T-cell (primary cell): ENCODE results near the gene NDUFB5. TPM values are rescaled to one million over a fixed set of nuclear protein-coding genes. Genes with fewer than 3 reads are reported as not detected.

Experiments used
- ATAC-seq, 4 experiments: fragments of 200-7000 bp in 3 of 4; fragments of 150-1000 bp in 1 of 4; cut with Tn5 transposase; replicated peaks in 1 of 4; 1 replicate in 3 of 4; 2 replicates in 1 of 4; pipeline ENCODE4 v1.10.0; 2021; ENCODE audit warnings: moderate library complexity in 3 of 4, mild to moderate bottlenecking in 2 of 4, moderate number of reproducible peaks in 1 of 4
- CTCF ChIA-PET, 2 donors: fragments of 300-600 bp; sonication (Branson Sonifier 250); formaldehyde crosslinking; loops; one replicate each; lab custom pipeline; 2022; ENCODE audit warnings: antibody characterized with exemption in 2 of 2; lab: Charles Lee
- POLR2A ChIA-PET, 2 donors: fragments of 300-600 bp; sonication (Branson Sonifier 250); formaldehyde crosslinking; loops; one replicate each; lab custom pipeline; 2022; ENCODE audit warnings: antibody characterized with exemption in 2 of 2; lab: Charles Lee
- DNase-seq, 35 experiments: peaks; one replicate each; pipeline versions ENCODE4 v3.0.0 to v3.0.0-alpha.2; 2013 to 2023
- H3K27ac ChIP-seq: one replicate; pipeline ENCODE4 v1.5.1; 2013; ENCODE audit warnings: low read length
- H3K27me3 ChIP-seq, 2 experiments: replicated peaks in 1 of 2; 1 replicate in 1 of 2; 2 replicates in 1 of 2; pipeline versions ENCODE4 v1.6.1 to v1.7.0; 2013; ENCODE audit warnings: low read length in 1 of 2, mixed read lengths in 1 of 2; ENCODE audit not compliant: control insufficient read depth in 2 of 2, insufficient read depth in 2 of 2; ENCODE audit errors: extremely low read depth in 1 of 2
- H3K36me3 ChIP-seq, 2 donors: 1 replicate in 1 of 2; 2 replicates in 1 of 2; pipeline versions ENCODE4 v1.6.1 to v1.7.0; 2013; ENCODE audit warnings: low read length in 1 of 2; ENCODE audit not compliant: control insufficient read depth in 2 of 2, insufficient read depth in 1 of 2; ENCODE audit errors: extremely low read depth in 1 of 2
- H3K4me1 ChIP-seq, 2 experiments: 1 replicate in 1 of 2; 2 replicates in 1 of 2; pipeline versions ENCODE4 v1.6.1 to v1.7.0; 2013; ENCODE audit warnings: low read length in 2 of 2, mixed read lengths in 1 of 2; ENCODE audit not compliant: insufficient read depth in 2 of 2, control insufficient read depth in 1 of 2; ENCODE audit errors: extremely low read depth in 1 of 2
- H3K4me3 ChIP-seq, 2 donors: 1 replicate in 1 of 2; 2 replicates in 1 of 2; pipeline versions ENCODE4 v1.5.1 to v1.7.0; 2013; ENCODE audit warnings: mild to moderate bottlenecking in 2 of 2, low read length in 1 of 2, moderate library complexity in 1 of 2; ENCODE audit not compliant: control insufficient read depth in 1 of 2; ENCODE audit errors: extremely low read depth in 1 of 2
- H3K9me3 ChIP-seq: 2 replicates; pipeline ENCODE4 v1.7.0; 2013
- H3K27ac Mint-ChIP-seq, 2 donors: one replicate each; pipeline ENCODE4 v1.8.0; 2020 to 2021; ENCODE audit warnings: mild to moderate bottlenecking in 2 of 2, mixed read lengths in 2 of 2
- H3K27me3 Mint-ChIP-seq, 2 donors: one replicate each; pipeline ENCODE4 v1.8.0; 2021 to 2022; ENCODE audit warnings: mixed read lengths in 2 of 2
- H3K36me3 Mint-ChIP-seq: one replicate; pipeline ENCODE4 v1.8.0; 2021; ENCODE audit warnings: mixed read lengths
- H3K4me1 Mint-ChIP-seq, 3 donors: one replicate each; pipeline ENCODE4 v1.8.0; 2020 to 2022; ENCODE audit warnings: mixed read lengths in 3 of 3, mild to moderate bottlenecking in 1 of 3
- H3K4me3 Mint-ChIP-seq, 3 donors: one replicate each; pipeline ENCODE4 v1.8.0; 2020 to 2022; ENCODE audit warnings: mild to moderate bottlenecking in 3 of 3, mixed read lengths in 3 of 3, moderate library complexity in 3 of 3
- H3K9me3 Mint-ChIP-seq, 3 donors: one replicate each; pipeline ENCODE4 v1.8.0; 2020 to 2022; ENCODE audit warnings: mixed read lengths in 3 of 3
- WGBS: methylation state at CpG from one replicate; pipeline ENCODE4 v1.1.5; 2013; ENCODE audit warnings: missing lambda C conversion rate; ENCODE audit not compliant: insufficient coverage; 5-methylcytosine and 5-hydroxymethylcytosine counted together
- total RNA-seq, 35 experiments: library from RNA in 6 of 35; stranded (reverse) in 6 of 35; fragments of 120-200 nt in 1 of 35; gene quantifications; one replicate each; pipeline versions ENCODE4 v1.2.1 to v1.2.4 and lab custom pipeline; 2013 to 2026

NDUFB5 gene
- total RNA-seq, 5 donors from 2014 or later (not counting 1 experiment from before 2014, with no cell fraction given) = 25.6 to 56.1 (median 49.7) TPM

DNA sequence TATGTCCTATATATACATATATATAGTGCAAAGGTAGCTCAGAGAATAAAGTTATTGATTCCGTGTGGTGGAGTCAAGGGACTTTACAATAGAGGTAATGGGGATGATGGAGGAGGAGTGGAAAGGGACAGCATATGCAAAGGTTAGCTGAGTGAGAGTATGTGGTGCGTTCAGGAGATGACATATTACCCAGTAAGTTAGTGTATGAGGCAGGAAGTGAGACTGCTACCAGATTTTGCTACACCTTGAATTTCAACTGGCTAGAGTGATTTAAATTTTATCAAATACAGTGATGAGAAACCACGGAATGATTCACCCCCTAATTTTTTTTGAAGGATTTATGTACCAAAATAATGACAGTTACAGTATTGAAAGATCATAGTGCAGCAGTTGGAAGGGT lies 39.1 kb upstream of the NDUFB5 start:
- Mint-ChIP-seq H3K36me3 (peaks cover 9% of the 10 kb centered on the region), H3K4me1 (peaks cover 26 to 40% (median 39%) of the 10 kb centered on the region in 3 donors), H3K4me3 (peak overlapping the region in 1 of 3 donors; percentile 13), H3K27ac (peak overlapping the region; percentile 25 to 59), H3K27me3 (peaks cover 0 to 1% of the 10 kb centered on the region in 2 donors), H3K9me3 (no peaks in the 10 kb centered on the region)
- ATAC-seq (no peak), DNase-seq (no peak)
- H3K27me3 ChIP-seq = no peaks in the 10 kb centered on the region
- 43% methylated on average over 2 of the region's 3 CpGs for WGBS
- peaks cover 0 to 8% of the 10 kb centered on the region in 2 donors for H3K36me3 ChIP-seq
- no peak overlapping the region for H3K27ac ChIP-seq
- H3K4me3 ChIP-seq = no peak overlapping the region
- H3K4me1 ChIP-seq = peaks cover 11 to 26% of the 10 kb centered on the region in 2 experiments
- no peaks in the 10 kb centered on the region for H3K9me3 ChIP-seq
- POLR2A ChIA-PET = no interaction called here
- CTCF ChIA-PET = interaction anchor here in 1 of 2 donors (0.7 to 1.3 kb wide), 2 partner anchors 13 to 33 kb away, joined by 3 read pairs; no protein-coding TSS in a partner anchor

GRCh38 chr3:179580992-179581391 lies 23.6 kb upstream of the NDUFB5 start:
- Histone ChIP-seq H3K36me3 (peaks cover 6 to 78% of the 10 kb centered on the region in 2 donors), H3K27me3 (no peaks in the 10 kb centered on the region), H3K27ac (no peak overlapping the region), H3K4me1 (no peaks in the 10 kb centered on the region), H3K9me3 (no peaks in the 10 kb centered on the region), H3K4me3 (no peak overlapping the region)
- no peaks in the 10 kb centered on the region for H3K27me3 Mint-ChIP-seq
- POLR2A ChIA-PET = no interaction called here
- H3K4me3 Mint-ChIP-seq = no peak overlapping the region
- no peaks in the 10 kb centered on the region for H3K9me3 Mint-ChIP-seq
- DNase-seq (no peak), ATAC-seq (no peak)
- H3K4me1 Mint-ChIP-seq = no peaks in the 10 kb centered on the region
- H3K36me3 Mint-ChIP-seq = peaks cover 37% of the 10 kb centered on the region
- WGBS = no CpG with 5 or more reads among the region's 1 CpG
- CTCF ChIA-PET = no interaction called here
- no peak overlapping the region for H3K27ac Mint-ChIP-seq

DNA sequence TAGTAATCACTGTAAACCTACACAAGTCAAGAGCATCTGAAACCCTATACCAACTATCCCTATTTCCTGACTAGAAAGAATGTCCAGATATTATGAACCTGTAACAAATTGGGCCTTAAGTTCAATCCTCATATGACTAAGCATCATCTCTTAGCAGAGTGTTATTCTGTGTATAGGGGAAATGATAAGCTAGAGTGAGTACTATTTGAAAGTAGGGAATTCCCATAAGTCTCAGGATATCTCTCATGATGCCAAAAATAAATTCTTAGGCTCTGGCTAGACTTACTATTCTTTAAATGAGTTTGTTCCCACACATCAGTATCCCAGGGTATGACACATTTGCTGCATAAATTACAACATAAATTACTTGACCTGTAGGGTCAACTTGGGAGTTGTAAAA lies 15.5 kb upstream of the NDUFB5 start:
- H3K27me3 ChIP-seq = no peaks in the 10 kb centered on the region
- peaks cover 0 to 88% of the 10 kb centered on the region in 2 donors for H3K36me3 ChIP-seq
- no peak overlapping the region for H3K4me3 ChIP-seq
- ATAC-seq (no peak), DNase-seq (no peak)
- H3K9me3 Mint-ChIP-seq = no peaks in the 10 kb centered on the region
- CTCF ChIA-PET = no interaction called here
- H3K9me3 ChIP-seq = no peaks in the 10 kb centered on the region
- H3K27me3 Mint-ChIP-seq = no peaks in the 10 kb centered on the region
- peaks cover 49% of the 10 kb centered on the region for H3K36me3 Mint-ChIP-seq
- POLR2A ChIA-PET = interaction anchor here in 1 of 2 donors (0.6 kb wide), 1 partner anchor 238 kb away, joined by 3 read pairs; no protein-coding TSS in a partner anchor
- no peak overlapping the region for H3K27ac ChIP-seq
- no peaks in the 10 kb centered on the region for H3K4me1 Mint-ChIP-seq
- H3K27ac Mint-ChIP-seq = no peak overlapping the region
- no peak overlapping the region for H3K4me3 Mint-ChIP-seq
- H3K4me1 ChIP-seq = no peaks in the 10 kb centered on the region

GRCh38 chr3:179590669-179591068 lies 13.9 kb upstream of the NDUFB5 start:
- ATAC-seq = no peak
- Mint-ChIP-seq H3K9me3 (no peaks in the 10 kb centered on the region), H3K36me3 (peaks cover 55% of the 10 kb centered on the region), H3K27me3 (no peaks in the 10 kb centered on the region), H3K4me1 (no peaks in the 10 kb centered on the region), H3K27ac (no peak overlapping the region), H3K4me3 (no peak overlapping the region)
- no peaks in the 10 kb centered on the region for H3K27me3 ChIP-seq
- H3K9me3 ChIP-seq = no peaks in the 10 kb centered on the region
- peaks cover 0 to 86% of the 10 kb centered on the region in 2 donors for H3K36me3 ChIP-seq
- CTCF ChIA-PET = interaction anchor here in 1 of 2 donors (0.7 to 1.0 kb wide), 2 partner anchors 11 to 575 kb away, joined by 4 read pairs; no protein-coding TSS in a partner anchor
- no peak overlapping the region for H3K4me3 ChIP-seq
- H3K27ac ChIP-seq = no peak overlapping the region
- H3K4me1 ChIP-seq = no peaks in the 10 kb centered on the region
- 100% methylated on average over 1 of the region's 2 CpGs for WGBS
- POLR2A ChIA-PET = no interaction called here
- no peak for DNase-seq

DNA sequence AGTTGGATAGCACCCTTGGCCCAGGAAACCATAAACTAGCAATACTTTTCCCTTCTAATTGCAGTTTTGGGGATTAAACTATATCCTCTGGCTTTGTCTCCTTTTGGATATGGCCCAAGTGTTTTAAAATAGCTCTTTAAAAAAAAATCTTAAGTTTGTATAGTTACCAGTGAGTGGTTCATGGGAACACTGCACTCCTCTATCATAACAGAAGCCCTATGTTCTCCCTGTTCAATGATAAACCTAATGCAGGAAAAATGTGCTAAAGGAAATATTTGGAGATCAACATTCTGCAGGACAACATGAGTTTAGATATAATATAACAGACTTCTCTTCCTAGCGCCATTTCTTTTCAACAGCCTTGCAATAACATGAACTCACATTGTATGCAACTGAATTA lies 13.3 kb upstream of the NDUFB5 start:
- DNase-seq = no peak
- ChIA-PET POLR2A (no interaction called here), CTCF (interaction anchor here (0.5 to 1.0 kb wide), 2 partner anchors 10 to 35 kb away, joined by 3 to 4 read pairs; no protein-coding TSS in a partner anchor)
- H3K4me1 Mint-ChIP-seq = no peaks in the 10 kb centered on the region
- H3K27me3 ChIP-seq = no peaks in the 10 kb centered on the region
- no peaks in the 10 kb centered on the region for H3K27me3 Mint-ChIP-seq
- H3K9me3 Mint-ChIP-seq = no peaks in the 10 kb centered on the region
- H3K4me3 Mint-ChIP-seq = no peak overlapping the region
- no peak overlapping the region for H3K4me3 ChIP-seq
- ATAC-seq = no peak
- no peak overlapping the region for H3K27ac Mint-ChIP-seq
- peaks cover 0 to 82% of the 10 kb centered on the region in 2 donors for H3K36me3 ChIP-seq
- no peaks in the 10 kb centered on the region for H3K4me1 ChIP-seq
- H3K9me3 ChIP-seq = no peaks in the 10 kb centered on the region
- peaks cover 51% of the 10 kb centered on the region for H3K36me3 Mint-ChIP-seq
- WGBS = no CpG with 5 or more reads among the region's 1 CpG
- no peak overlapping the region for H3K27ac ChIP-seq

- POLR2A ChIA-PET = no interaction called here
- H3K27ac Mint-ChIP-seq = no peak overlapping the region
These were observed 5.1 kb upstream of the NDUFB5 start for GRCh38 chr3:179599531-179599930.

More at GRCh38 chr3:179599531-179599930, 5.1 kb upstream of the NDUFB5 start:
- no peak for DNase-seq
- peaks cover 33% of the 10 kb centered on the region for H3K36me3 Mint-ChIP-seq
- peaks cover 14 to 21% (median 19%) of the 10 kb centered on the region in 3 donors for H3K4me1 Mint-ChIP-seq
- ATAC-seq = no peak
- no peaks in the 10 kb centered on the region for H3K27me3 ChIP-seq
- peaks cover 5 to 7% of the 10 kb centered on the region in 2 experiments for H3K4me1 ChIP-seq
- no peaks in the 10 kb centered on the region for H3K9me3 ChIP-seq
- H3K4me3 Mint-ChIP-seq = no peak overlapping the region
- no CpG with 5 or more reads among the region's 4 CpGs for WGBS
- CTCF ChIA-PET = interaction anchor here in 1 of 2 donors (0.7 kb wide), 1 partner anchor 50 kb away, joined by 3 read pairs; no protein-coding TSS in a partner anchor
- H3K27me3 Mint-ChIP-seq = no peaks in the 10 kb centered on the region
- H3K4me3 ChIP-seq = no peak overlapping the region
- no peak overlapping the region for H3K27ac ChIP-seq
- no peaks in the 10 kb centered on the region for H3K9me3 Mint-ChIP-seq
- peaks cover 11 to 61% of the 10 kb centered on the region in 2 donors for H3K36me3 ChIP-seq
